IPS-18a (cell line): Measurements from ENCODE around the gene SLC2A6.

Source experiments
- H3K27ac ChIP-seq: one replicate; pipeline ENCODE4 v1.5.1; 2013; ENCODE audit warnings: low read length
- H3K27me3 ChIP-seq: one replicate; pipeline ENCODE4 v1.6.1; 2013; ENCODE audit warnings: mild to moderate bottlenecking, low read length; ENCODE audit not compliant: control insufficient read depth, insufficient read depth
- H3K36me3 ChIP-seq: one replicate; pipeline ENCODE4 v1.6.1; 2013; ENCODE audit warnings: low read depth, low read length; ENCODE audit not compliant: control insufficient read depth
- H3K4me1 ChIP-seq: one replicate; pipeline ENCODE4 v1.6.1; 2013; ENCODE audit warnings: low read depth, low read length; ENCODE audit not compliant: control insufficient read depth
- H3K4me3 ChIP-seq: one replicate; pipeline ENCODE4 v1.5.1; 2013; ENCODE audit warnings: low read length
- H3K9ac ChIP-seq: one replicate; pipeline ENCODE4 v1.6.1; 2013; ENCODE audit warnings: mild to moderate bottlenecking, low read length, moderate library complexity
- H3K9me3 ChIP-seq: one replicate; pipeline ENCODE4 v1.6.1; 2013; ENCODE audit warnings: low read depth, low read length; ENCODE audit not compliant: control insufficient read depth

SLC2A6 gene

GRCh38 chr9:133471551-133472276 lies 7.2 kb downstream of the SLC2A6 start:
- Histone ChIP-seq H3K9me3 (no peaks in the 10 kb centered on the region), H3K36me3 (peaks cover 11% of the 10 kb centered on the region), H3K27me3 (no peaks in the 10 kb centered on the region), H3K9ac (no peak overlapping the region), H3K27ac (no peak overlapping the region), H3K4me1 (no peaks in the 10 kb centered on the region), H3K4me3 (no peak overlapping the region)

GRCh38 chr9:133470988-133471387 lies 7.9 kb downstream of the SLC2A6 start:
- H3K27me3 ChIP-seq: no peaks in the 10 kb centered on the region
- no peak overlapping the region for H3K4me3 ChIP-seq
- no peak overlapping the region for H3K27ac ChIP-seq
- H3K9ac ChIP-seq: no peak overlapping the region
- no peaks in the 10 kb centered on the region for H3K4me1 ChIP-seq
- H3K9me3 ChIP-seq: no peaks in the 10 kb centered on the region
- peaks cover 11% of the 10 kb centered on the region for H3K36me3 ChIP-seq

- peaks cover 11% of the 10 kb centered on the region for H3K36me3 ChIP-seq
- no peaks in the 10 kb centered on the region for H3K4me1 ChIP-seq
- no peak overlapping the region for H3K4me3 ChIP-seq
- no peaks in the 10 kb centered on the region for H3K9me3 ChIP-seq
- no peak overlapping the region for H3K9ac ChIP-seq
- H3K27ac ChIP-seq: no peak overlapping the region
- no peaks in the 10 kb centered on the region for H3K27me3 ChIP-seq
Measured at GRCh38 chr9:133470427-133470924, 8.4 kb downstream of the SLC2A6 start.

- H3K36me3 ChIP-seq: peaks cover 4% of the 10 kb centered on the region
- no peaks in the 10 kb centered on the region for H3K4me1 ChIP-seq
- no peak overlapping the region for H3K9ac ChIP-seq
- H3K27me3 ChIP-seq: no peaks in the 10 kb centered on the region
- H3K9me3 ChIP-seq: no peaks in the 10 kb centered on the region
- H3K4me3 ChIP-seq: no peak overlapping the region
- H3K27ac ChIP-seq: no peak overlapping the region
Measured at GRCh38 chr9:133468777-133469421, 10.0 kb downstream of the SLC2A6 start.

GRCh38 chr9:133468374-133468773 lies 10.5 kb downstream of the SLC2A6 start:
- Histone ChIP-seq H3K4me1 (no peaks in the 10 kb centered on the region), H3K27me3 (no peaks in the 10 kb centered on the region), H3K4me3 (no peak overlapping the region), H3K9me3 (no peaks in the 10 kb centered on the region), H3K36me3 (peaks cover 4% of the 10 kb centered on the region), H3K27ac (no peak overlapping the region), H3K9ac (no peak overlapping the region)

- H3K4me3 ChIP-seq: no peak overlapping the region
- H3K9me3 ChIP-seq: no peaks in the 10 kb centered on the region
- H3K27me3 ChIP-seq: no peaks in the 10 kb centered on the region
- no peaks in the 10 kb centered on the region for H3K4me1 ChIP-seq
- H3K27ac ChIP-seq: no peak overlapping the region
- no peaks in the 10 kb centered on the region for H3K36me3 ChIP-seq
- no peak overlapping the region for H3K9ac ChIP-seq
Measured at GRCh38 chr9:133467101-133467500, 11.8 kb downstream of the SLC2A6 start.

- H3K36me3 ChIP-seq: no peaks in the 10 kb centered on the region
- H3K27ac ChIP-seq: no peak overlapping the region
- H3K27me3 ChIP-seq: no peaks in the 10 kb centered on the region
- H3K4me3 ChIP-seq: no peak overlapping the region
- H3K9me3 ChIP-seq: no peaks in the 10 kb centered on the region
- no peak overlapping the region for H3K9ac ChIP-seq
- H3K4me1 ChIP-seq: peaks cover 2% of the 10 kb centered on the region
Measured at GRCh38 chr9:133465984-133466383, 12.9 kb downstream of the SLC2A6 start.

- Histone ChIP-seq H3K9ac (no peak overlapping the region), H3K36me3 (no peaks in the 10 kb centered on the region), H3K4me3 (no peak overlapping the region), H3K4me1 (peaks cover 4% of the 10 kb centered on the region), H3K9me3 (no peaks in the 10 kb centered on the region), H3K27ac (no peak overlapping the region), H3K27me3 (no peaks in the 10 kb centered on the region)
Measured at GRCh38 chr9:133464638-133465037, 14.3 kb downstream of the SLC2A6 start.

GRCh38 chr9:133463864-133464615 lies 14.9 kb downstream of the SLC2A6 start:
- Histone ChIP-seq H3K9ac (no peak overlapping the region), H3K27me3 (peaks cover under 1% of the 10 kb centered on the region), H3K27ac (no peak overlapping the region), H3K36me3 (no peaks in the 10 kb centered on the region), H3K9me3 (no peaks in the 10 kb centered on the region), H3K4me3 (no peak overlapping the region), H3K4me1 (peaks cover 4% of the 10 kb centered on the region)

- H3K27me3 ChIP-seq: peaks cover 7% of the 10 kb centered on the region
- peaks cover 4% of the 10 kb centered on the region for H3K4me1 ChIP-seq
- no peak overlapping the region for H3K27ac ChIP-seq
- H3K9ac ChIP-seq: no peak overlapping the region
- no peak overlapping the region for H3K4me3 ChIP-seq
- H3K9me3 ChIP-seq: no peaks in the 10 kb centered on the region
- no peaks in the 10 kb centered on the region for H3K36me3 ChIP-seq
Measured at GRCh38 chr9:133463234-133463863, 15.6 kb downstream of the SLC2A6 start.

- Histone ChIP-seq H3K4me1 (peaks cover 4% of the 10 kb centered on the region), H3K9ac (no peak overlapping the region), H3K36me3 (no peaks in the 10 kb centered on the region), H3K4me3 (no peak overlapping the region), H3K27me3 (peaks cover 7% of the 10 kb centered on the region), H3K9me3 (no peaks in the 10 kb centered on the region), H3K27ac (no peak overlapping the region)
Measured at GRCh38 chr9:133461975-133462374, 16.9 kb downstream of the SLC2A6 start.
